Measurements from ENCODE around the gene ZNF283.

The ZNF283 gene

GRCh38 chr19:43797556-43797955 is 29.6 kb upstream of the ZNF283 start:
- H3K27ac ChIP-seq (ENCODE audit: low read depth, low read length, poor library complexity, severe bottlenecking), result no peak overlapping the region
- TF ChIP-seq CTCF (IDR thresholded peaks at IDR 0.05; ENCODE audit: low read length), result no peak
- TF ChIP-seq EZH2 (IDR thresholded peaks at IDR 0.05; ENCODE audit: borderline replicate concordance, low read length), result no peak
- no peak overlapping the region for H3K9ac ChIP-seq (ENCODE audit: low read length)
- no peaks in the 10 kb centered on the region for H4K20me1 ChIP-seq (ENCODE audit: insufficient read depth, low read length)
- H3K9me2 ChIP-seq (ENCODE audit: low read depth, low read length), result no peaks in the 10 kb centered on the region
- H3K4me2 ChIP-seq (ENCODE audit: low read length), result no peak overlapping the region
- H3K27me3 ChIP-seq (ENCODE audit: insufficient read depth, low read length), result no peaks in the 10 kb centered on the region
- no peaks in the 10 kb centered on the region for H3K36me3 ChIP-seq (ENCODE audit: insufficient read depth, low read length)
- H3K9me3 ChIP-seq (ENCODE audit: low read length), result no peaks in the 10 kb centered on the region
- H3K79me2 ChIP-seq (ENCODE audit: insufficient read depth, low read length), result no peaks in the 10 kb centered on the region
- H3K4me3 ChIP-seq (ENCODE audit: low read depth, low read length, poor library complexity, severe bottlenecking), result no peak overlapping the region
- no peak overlapping the region for H2AFZ ChIP-seq (ENCODE audit: low read length)
- no peaks in the 10 kb centered on the region for H3F3A ChIP-seq (ENCODE audit: insufficient read depth, low read length)
- H3K4me1 ChIP-seq (ENCODE audit: insufficient read depth, low read length, severe bottlenecking), result no peaks in the 10 kb centered on the region

DNA sequence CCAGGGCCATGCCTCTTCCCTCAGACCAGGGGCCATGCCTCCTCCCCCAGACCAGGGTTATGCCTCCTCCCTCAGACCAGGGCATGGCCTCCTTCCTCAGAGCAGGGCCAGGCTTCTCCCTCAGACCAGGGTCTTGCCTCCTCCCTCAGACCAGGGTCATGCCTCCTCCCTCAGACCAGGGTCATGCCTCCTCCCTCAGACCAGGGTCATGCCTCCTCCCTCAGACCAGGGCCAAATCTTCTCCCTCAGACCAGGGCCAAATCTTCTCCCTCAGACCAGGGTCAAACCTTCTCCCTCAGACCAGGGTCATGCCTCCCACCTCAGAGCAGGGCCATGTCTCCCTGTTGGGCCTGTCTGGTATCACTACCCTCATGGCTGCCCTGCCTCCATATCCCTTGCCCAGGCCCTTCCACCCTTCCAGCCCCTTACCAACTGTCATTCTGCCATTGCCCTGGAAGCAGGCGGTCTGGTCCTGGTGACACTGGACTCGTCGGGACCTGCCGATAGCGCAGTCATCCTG is 29.0 kb upstream of the ZNF283 start:
- TF ChIP-seq CTCF (IDR thresholded peaks at IDR 0.05; ENCODE audit: low read length), result no peak
- no peak for TF ChIP-seq EZH2 (IDR thresholded peaks at IDR 0.05; ENCODE audit: borderline replicate concordance, low read length)
- no peak overlapping the region for H3K4me2 ChIP-seq (ENCODE audit: low read length)
- H4K20me1 ChIP-seq (ENCODE audit: insufficient read depth, low read length), result no peaks in the 10 kb centered on the region
- no peak overlapping the region for H3K9ac ChIP-seq (ENCODE audit: low read length)
- no peaks in the 10 kb centered on the region for H3K4me1 ChIP-seq (ENCODE audit: insufficient read depth, low read length, severe bottlenecking)
- no peak overlapping the region for H3K4me3 ChIP-seq (ENCODE audit: low read depth, low read length, poor library complexity, severe bottlenecking)
- H3K9me3 ChIP-seq (ENCODE audit: low read length), result no peaks in the 10 kb centered on the region
- H3F3A ChIP-seq (ENCODE audit: insufficient read depth, low read length), result no peaks in the 10 kb centered on the region
- no peaks in the 10 kb centered on the region for H3K79me2 ChIP-seq (ENCODE audit: insufficient read depth, low read length)
- no peak overlapping the region for H2AFZ ChIP-seq (ENCODE audit: low read length)
- H3K36me3 ChIP-seq (ENCODE audit: insufficient read depth, low read length), result no peaks in the 10 kb centered on the region
- no peaks in the 10 kb centered on the region for H3K9me2 ChIP-seq (ENCODE audit: low read depth, low read length)
- H3K27ac ChIP-seq (ENCODE audit: low read depth, low read length, poor library complexity, severe bottlenecking), result no peak overlapping the region
- no peaks in the 10 kb centered on the region for H3K27me3 ChIP-seq (ENCODE audit: insufficient read depth, low read length)

GRCh38 chr19:43798546-43799409 is 28.3 kb upstream of the ZNF283 start:
- Histone ChIP-seq H3F3A (ENCODE audit: insufficient read depth, low read length) (no peaks in the 10 kb centered on the region), H4K20me1 (ENCODE audit: insufficient read depth, low read length) (no peaks in the 10 kb centered on the region), H3K4me3 (ENCODE audit: low read depth, low read length, poor library complexity, severe bottlenecking) (no peak overlapping the region)

More at GRCh38 chr19:43798546-43799409, 28.3 kb upstream of the ZNF283 start:
- Histone ChIP-seq H3K9me2 (ENCODE audit: low read depth, low read length) (no peaks in the 10 kb centered on the region), H3K9me3 (ENCODE audit: low read length) (no peaks in the 10 kb centered on the region), H3K9ac (ENCODE audit: low read length) (no peak overlapping the region), H3K27ac (ENCODE audit: low read depth, low read length, poor library complexity, severe bottlenecking) (no peak overlapping the region), H3K79me2 (ENCODE audit: insufficient read depth, low read length) (no peaks in the 10 kb centered on the region), H3K36me3 (ENCODE audit: insufficient read depth, low read length) (no peaks in the 10 kb centered on the region), H3K27me3 (ENCODE audit: insufficient read depth, low read length) (no peaks in the 10 kb centered on the region), H3K4me1 (ENCODE audit: insufficient read depth, low read length, severe bottlenecking) (no peaks in the 10 kb centered on the region), H2AFZ (ENCODE audit: low read length) (no peak overlapping the region), H3K4me2 (ENCODE audit: low read length) (no peak overlapping the region)
- TF ChIP-seq CTCF (IDR thresholded peaks at IDR 0.05; ENCODE audit: low read length) (no peak), EZH2 (IDR thresholded peaks at IDR 0.05; ENCODE audit: borderline replicate concordance, low read length) (no peak)
